HG02642 (cell line): Measurements from ENCODE around the gene RASGEF1C.
"Not testable (repeated sequence)": the region's sequence is repeated elsewhere in the genome, so short reads cannot be mapped to it uniquely, and the experiment has no call there.

ENCODE experiments used
- ATAC-seq: cut with Tn5 transposase; IDR thresholded peaks from one replicate; pipeline ENCODE4 v1.9.1; 2021; ENCODE audit warnings: mild to moderate bottlenecking; ENCODE audit not compliant: unreplicated experiment, poor library complexity

RASGEF1C gene

GRCh38 chr5:180090769-180091546 is 118.1 kb downstream of the RASGEF1C start:
- ATAC-seq: no peak

- no peak for ATAC-seq
Observed at GRCh38 chr5:180090098-180090768, 118.8 kb downstream of the RASGEF1C start.

- not testable (repeated sequence) for ATAC-seq
Observed at GRCh38 chr5:180089628-180090027, 119.4 kb downstream of the RASGEF1C start.

- no peak for ATAC-seq
Observed at GRCh38 chr5:180088561-180088960, 120.5 kb downstream of the RASGEF1C start.

GRCh38 chr5:180086816-180087399 is 122.1 kb downstream of the RASGEF1C start:
- no peak for ATAC-seq

- ATAC-seq: no peak
Observed at GRCh38 chr5:180085837-180086236, 123.2 kb downstream of the RASGEF1C start.

GRCh38 chr5:180084638-180085561 is 124.1 kb downstream of the RASGEF1C start:
- ATAC-seq: no peak

- no peak for ATAC-seq
Observed at GRCh38 chr5:180083529-180084060, 125.4 kb downstream of the RASGEF1C start.

GRCh38 chr5:180082633-180083420 is 126.2 kb downstream of the RASGEF1C start:
- no peak for ATAC-seq

- ATAC-seq: no peak
Observed at GRCh38 chr5:180081481-180081880, 127.5 kb downstream of the RASGEF1C start.

GRCh38 chr5:180080486-180081280 is 128.3 kb downstream of the RASGEF1C start:
- ATAC-seq: no peak

GRCh38 chr5:180079702-180080466 is 129.1 kb downstream of the RASGEF1C start:
- ATAC-seq: no peak

- no peak for ATAC-seq
Observed at GRCh38 chr5:180078348-180078747, 130.7 kb downstream of the RASGEF1C start.

GRCh38 chr5:180077594-180078284 is 131.3 kb downstream of the RASGEF1C start:
- ATAC-seq: no peak

GRCh38 chr5:180075703-180076102 is 133.3 kb downstream of the RASGEF1C start:
- no peak for ATAC-seq

- ATAC-seq: no peak
Observed at GRCh38 chr5:180074462-180074861, 134.5 kb downstream of the RASGEF1C start.

- no peak for ATAC-seq
Observed at GRCh38 chr5:180072556-180072955, 136.5 kb downstream of the RASGEF1C start.
